Ectodermal cell (in vitro differentiated cells): ENCODE results near the gene SCOC.

ENCODE experiments used
- H3K27ac ChIP-seq: 2 replicates; pipeline ENCODE4 v1.7.0; 2013; ENCODE audit warnings: mild to moderate bottlenecking, low read depth, low read length; ENCODE audit not compliant: insufficient read depth, poor library complexity, severe bottlenecking
- H3K27me3 ChIP-seq: 2 replicates; pipeline ENCODE4 v1.7.0; 2013; ENCODE audit warnings: mild to moderate bottlenecking, low read length; ENCODE audit not compliant: insufficient read depth, control insufficient read depth, poor library complexity, severe bottlenecking
- H3K36me3 ChIP-seq: one replicate; pipeline ENCODE4 v1.7.0; 2013; ENCODE audit warnings: low read length; ENCODE audit not compliant: control insufficient read depth, insufficient read depth
- H3K4me1 ChIP-seq: one replicate; pipeline ENCODE4 v1.7.0; 2013; ENCODE audit warnings: low read length; ENCODE audit not compliant: control insufficient read depth, insufficient read depth
- H3K4me3 ChIP-seq: 2 replicates; pipeline ENCODE4 v1.7.0; 2013; ENCODE audit warnings: low read depth, low read length, control low read depth; ENCODE audit not compliant: insufficient read depth
- H3K9me3 ChIP-seq: 2 replicates; pipeline ENCODE4 v1.7.0; 2013; ENCODE audit warnings: mild to moderate bottlenecking, low read length, moderate library complexity; ENCODE audit not compliant: control insufficient read depth
- WGBS, 2 experiments: methylation state at CpG; one replicate each; pipeline ENCODE4 v1.1.7; 2013; ENCODE audit warnings: missing lambda C conversion rate in 2 of 2; 5-methylcytosine and 5-hydroxymethylcytosine counted together

SCOC gene

GRCh38 chr4:140359562-140360427 lies 13.7 kb upstream of the SCOC start:
- Histone ChIP-seq H3K4me1 (peaks cover 6% of the 10 kb centered on the region), H3K27me3 (no peaks in the 10 kb centered on the region), H3K4me3 (no peak overlapping the region), H3K36me3 (no peaks in the 10 kb centered on the region), H3K27ac (no peak overlapping the region), H3K9me3 (no peaks in the 10 kb centered on the region)
- WGBS, 2 experiments, result 47 to 49% methylated on average over 7 of the region's 7 CpGs

GRCh38 chr4:140361099-140361498 lies 12.3 kb upstream of the SCOC start:
- Histone ChIP-seq H3K36me3 (no peaks in the 10 kb centered on the region), H3K27ac (no peak overlapping the region), H3K27me3 (no peaks in the 10 kb centered on the region), H3K4me1 (peaks cover 6% of the 10 kb centered on the region), H3K4me3 (no peak overlapping the region), H3K9me3 (no peaks in the 10 kb centered on the region)
- 87 to 94% methylated on average over 4 of the region's 4 CpGs for whole genome bisulfite sequencing, 2 experiments

- H3K36me3 ChIP-seq, result no peaks in the 10 kb centered on the region
- H3K27me3 ChIP-seq, result no peaks in the 10 kb centered on the region
- H3K9me3 ChIP-seq, result no peaks in the 10 kb centered on the region
- no peak overlapping the region for H3K27ac ChIP-seq
- H3K4me3 ChIP-seq, result no peak overlapping the region
- WGBS, 2 experiments, result 94 to 97% methylated on average over 3 of the region's 3 CpGs
- peaks cover 5% of the 10 kb centered on the region for H3K4me1 ChIP-seq
These were observed 10.4 kb upstream of the SCOC start for GRCh38 chr4:140363051-140363450.

- Histone ChIP-seq H3K4me3 (no peak overlapping the region), H3K27ac (no peak overlapping the region)
These were observed 9.9 kb upstream of the SCOC start for GRCh38 chr4:140363558-140363957.

GRCh38 chr4:140367738-140368137 lies 5.7 kb upstream of the SCOC start:
- Histone ChIP-seq H3K4me1 (no peaks in the 10 kb centered on the region), H3K4me3 (no peak overlapping the region), H3K27me3 (peaks cover 6% of the 10 kb centered on the region), H3K36me3 (no peaks in the 10 kb centered on the region), H3K9me3 (no peaks in the 10 kb centered on the region), H3K27ac (no peak overlapping the region)
- 89 to 90% methylated on average over 2 of the region's 2 CpGs for WGBS, 2 experiments

More at GRCh38 chr4:140363558-140363957, 9.9 kb upstream of the SCOC start:
- H3K27me3 ChIP-seq, result no peaks in the 10 kb centered on the region
- no peaks in the 10 kb centered on the region for H3K36me3 ChIP-seq
- H3K4me1 ChIP-seq, result peaks cover under 1% of the 10 kb centered on the region
- H3K9me3 ChIP-seq, result no peaks in the 10 kb centered on the region

- peaks cover 6% of the 10 kb centered on the region for H3K27me3 ChIP-seq
- 78 to 79% methylated on average over 3 of the region's 3 CpGs for WGBS, 2 experiments
These were observed 4.8 kb upstream of the SCOC start for GRCh38 chr4:140368686-140369085.

GRCh38 chr4:140372751-140373327 lies 607 bp upstream of the SCOC start:
- peak overlapping the region; percentile 95 for H3K4me3 ChIP-seq
- peaks cover 6% of the 10 kb centered on the region for H3K27me3 ChIP-seq
- no peaks in the 10 kb centered on the region for H3K36me3 ChIP-seq
- H3K27ac ChIP-seq, result no peak overlapping the region
- H3K9me3 ChIP-seq, result no peaks in the 10 kb centered on the region
- peaks cover 13% of the 10 kb centered on the region for H3K4me1 ChIP-seq
- 6 to 8% methylated on average over 19 to 21 of the region's 21 CpGs for whole genome bisulfite sequencing, 2 experiments

More at GRCh38 chr4:140368686-140369085, 4.8 kb upstream of the SCOC start:
- no peaks in the 10 kb centered on the region for H3K4me1 ChIP-seq
- H3K4me3 ChIP-seq, result no peak overlapping the region
- H3K36me3 ChIP-seq, result no peaks in the 10 kb centered on the region
- H3K9me3 ChIP-seq, result no peaks in the 10 kb centered on the region
- H3K27ac ChIP-seq, result no peak overlapping the region

GRCh38 chr4:140374130-140374477 lies 658 bp downstream of the SCOC start:
- Histone ChIP-seq H3K27ac (peak overlapping the region; percentile 93), H3K27me3 (peaks cover 6% of the 10 kb centered on the region), H3K36me3 (no peaks in the 10 kb centered on the region), H3K4me1 (peaks cover 13% of the 10 kb centered on the region), H3K4me3 (peak overlapping the region; percentile 95), H3K9me3 (no peaks in the 10 kb centered on the region)
- 9% methylated on average over 8 of the region's 8 CpGs for WGBS, 2 experiments

GRCh38 chr4:140382732-140383131 lies 9.3 kb downstream of the SCOC start:
- Histone ChIP-seq H3K4me1 (no peaks in the 10 kb centered on the region), H3K27ac (no peak overlapping the region), H3K9me3 (no peaks in the 10 kb centered on the region), H3K36me3 (no peaks in the 10 kb centered on the region), H3K4me3 (no peak overlapping the region), H3K27me3 (no peaks in the 10 kb centered on the region)

GRCh38 chr4:140388015-140388414 lies 14.6 kb downstream of the SCOC start:
- Histone ChIP-seq H3K36me3 (no peaks in the 10 kb centered on the region), H3K9me3 (no peaks in the 10 kb centered on the region), H3K27ac (no peak overlapping the region), H3K4me1 (no peaks in the 10 kb centered on the region), H3K27me3 (no peaks in the 10 kb centered on the region), H3K4me3 (no peak overlapping the region)
- 100% methylated on average over 1 of the region's 1 CpG; no CpG with 5 or more reads in 1 of the 2 experiments for WGBS, 2 experiments
